ENCODE data around the gene LYRM9.
"Not testable (repeated sequence)": the region's sequence is repeated elsewhere in the genome, so short reads cannot be mapped to it uniquely, and the experiment has no call there.

Gene LYRM9

GRCh38 chr17:27912964-27913363 lies 19.8 kb upstream of the LYRM9 start:
- Histone ChIP-seq H3K4me3 (ENCODE audit: low read depth in 1 of 2, low read length in 1 of 2) (no peak overlapping the region), H3K27me3 (no peaks in the 10 kb centered on the region), H3K36me3 (no peaks in the 10 kb centered on the region), H3K27ac (no peak overlapping the region), H3K9me3 (no peaks in the 10 kb centered on the region), H3K4me1 (ENCODE audit: control insufficient read depth in 1 of 2, insufficient read depth in 1 of 2, low read depth in 1 of 2, low read length in 1 of 2) (no peaks in the 10 kb centered on the region)
- TF ChIP-seq, protein P1, sequence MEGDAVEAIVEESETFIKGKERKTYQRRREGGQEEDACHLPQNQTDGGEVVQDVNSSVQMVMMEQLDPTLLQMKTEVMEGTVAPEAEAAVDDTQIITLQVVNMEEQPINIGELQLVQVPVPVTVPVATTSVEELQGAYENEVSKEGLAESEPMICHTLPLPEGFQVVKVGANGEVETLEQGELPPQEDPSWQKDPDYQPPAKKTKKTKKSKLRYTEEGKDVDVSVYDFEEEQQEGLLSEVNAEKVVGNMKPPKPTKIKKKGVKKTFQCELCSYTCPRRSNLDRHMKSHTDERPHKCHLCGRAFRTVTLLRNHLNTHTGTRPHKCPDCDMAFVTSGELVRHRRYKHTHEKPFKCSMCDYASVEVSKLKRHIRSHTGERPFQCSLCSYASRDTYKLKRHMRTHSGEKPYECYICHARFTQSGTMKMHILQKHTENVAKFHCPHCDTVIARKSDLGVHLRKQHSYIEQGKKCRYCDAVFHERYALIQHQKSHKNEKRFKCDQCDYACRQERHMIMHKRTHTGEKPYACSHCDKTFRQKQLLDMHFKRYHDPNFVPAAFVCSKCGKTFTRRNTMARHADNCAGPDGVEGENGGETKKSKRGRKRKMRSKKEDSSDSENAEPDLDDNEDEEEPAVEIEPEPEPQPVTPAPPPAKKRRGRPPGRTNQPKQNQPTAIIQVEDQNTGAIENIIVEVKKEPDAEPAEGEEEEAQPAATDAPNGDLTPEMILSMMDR (IDR thresholded peaks at IDR 0.05): no peak

- H3K9me3 ChIP-seq; H3K27ac ChIP-seq; H3K27me3 ChIP-seq; H3K36me3 ChIP-seq; H3K4me1 ChIP-seq (ENCODE audit: control insufficient read depth in 1 of 2, insufficient read depth in 1 of 2, low read depth in 1 of 2, low read length in 1 of 2); H3K4me3 ChIP-seq (ENCODE audit: low read depth in 1 of 2, low read length in 1 of 2): not testable (repeated sequence)
These were observed 19.1 kb upstream of the LYRM9 start for GRCh38 chr17:27912299-27912698.

DNA sequence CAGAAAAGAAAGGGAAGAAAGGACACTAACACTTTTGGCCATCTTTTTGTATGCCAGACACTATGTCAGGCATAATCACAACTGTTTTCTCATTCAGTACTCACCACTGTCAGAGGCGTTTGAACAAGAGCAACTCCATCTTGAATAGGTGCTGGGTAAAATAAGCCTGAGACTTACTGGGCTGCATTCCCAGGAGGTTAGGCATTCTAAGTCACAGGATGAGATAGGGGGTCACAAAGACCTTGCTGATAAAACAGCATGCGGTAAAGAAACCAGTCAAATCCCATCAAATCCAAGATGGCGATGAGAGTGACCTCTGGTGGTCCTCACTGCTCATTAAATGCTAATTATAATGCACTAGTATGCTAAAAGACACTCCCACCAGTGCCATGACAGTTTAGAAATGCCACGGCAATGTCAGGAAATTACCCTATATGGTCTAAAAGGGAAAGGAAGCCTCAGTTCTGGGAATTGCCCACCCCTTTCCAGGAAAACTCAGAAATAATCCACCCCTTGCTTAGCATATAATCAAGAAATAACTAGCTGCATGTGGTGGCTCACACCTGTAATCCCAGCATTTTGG lies 14.9 kb upstream of the LYRM9 start:
- no peak overlapping the region for H3K27ac ChIP-seq
- H3K27me3 ChIP-seq: no peaks in the 10 kb centered on the region
- no peak overlapping the region for H3K4me3 ChIP-seq (ENCODE audit: low read depth in 1 of 2, low read length in 1 of 2)
- H3K36me3 ChIP-seq: no peaks in the 10 kb centered on the region
- H3K9me3 ChIP-seq: no peaks in the 10 kb centered on the region
- TF ChIP-seq, protein P1 (IDR thresholded peaks at IDR 0.05): no peak
- no peaks in the 10 kb centered on the region for H3K4me1 ChIP-seq (ENCODE audit: control insufficient read depth in 1 of 2, insufficient read depth in 1 of 2, low read depth in 1 of 2, low read length in 1 of 2)

- no peak overlapping the region for H3K27ac ChIP-seq
- H3K4me3 ChIP-seq (ENCODE audit: low read depth in 1 of 2, low read length in 1 of 2): no peak overlapping the region
- no peaks in the 10 kb centered on the region for H3K27me3 ChIP-seq
- H3K9me3 ChIP-seq: no peaks in the 10 kb centered on the region
- TF ChIP-seq, protein P1 (IDR thresholded peaks at IDR 0.05): no peak
- H3K4me1 ChIP-seq (ENCODE audit: control insufficient read depth in 1 of 2, insufficient read depth in 1 of 2, low read depth in 1 of 2, low read length in 1 of 2): no peaks in the 10 kb centered on the region
- no peaks in the 10 kb centered on the region for H3K36me3 ChIP-seq
These were observed 13.5 kb upstream of the LYRM9 start for GRCh38 chr17:27906623-27907022.

DNA sequence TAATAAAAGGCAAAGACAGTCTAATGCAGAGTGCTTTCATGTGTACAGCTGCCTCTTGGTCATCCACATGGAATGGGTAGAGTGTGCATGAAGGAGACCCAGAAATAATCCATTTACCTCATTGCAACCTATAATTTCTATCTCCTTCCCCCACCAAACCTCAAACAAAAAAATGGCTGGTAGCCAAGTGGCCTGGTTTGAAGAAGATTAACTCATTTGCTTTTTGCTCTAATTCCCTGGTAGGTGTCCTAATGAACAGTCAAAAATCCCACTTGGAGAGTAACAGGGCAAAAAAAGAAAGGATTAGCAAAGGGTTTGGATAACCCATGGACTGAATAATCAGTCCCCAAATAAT lies 13.0 kb upstream of the LYRM9 start:
- H3K4me1 ChIP-seq (ENCODE audit: control insufficient read depth in 1 of 2, insufficient read depth in 1 of 2, low read depth in 1 of 2, low read length in 1 of 2): no peaks in the 10 kb centered on the region
- H3K36me3 ChIP-seq: no peaks in the 10 kb centered on the region
- no peak overlapping the region for H3K27ac ChIP-seq
- TF ChIP-seq, protein P1 (IDR thresholded peaks at IDR 0.05): no peak
- no peak overlapping the region for H3K4me3 ChIP-seq (ENCODE audit: low read depth in 1 of 2, low read length in 1 of 2)
- no peaks in the 10 kb centered on the region for H3K27me3 ChIP-seq
- H3K9me3 ChIP-seq: no peaks in the 10 kb centered on the region

- no peaks in the 10 kb centered on the region for H3K9me3 ChIP-seq
These were observed 12.5 kb upstream of the LYRM9 start for GRCh38 chr17:27905447-27906225.

More at GRCh38 chr17:27905447-27906225, 12.5 kb upstream of the LYRM9 start:
- H3K4me1 ChIP-seq (ENCODE audit: control insufficient read depth in 1 of 2, insufficient read depth in 1 of 2, low read depth in 1 of 2, low read length in 1 of 2): no peaks in the 10 kb centered on the region
- no peaks in the 10 kb centered on the region for H3K36me3 ChIP-seq
- TF ChIP-seq, protein P1 (IDR thresholded peaks at IDR 0.05): no peak
- no peaks in the 10 kb centered on the region for H3K27me3 ChIP-seq
- no peak overlapping the region for H3K27ac ChIP-seq
- H3K4me3 ChIP-seq (ENCODE audit: low read depth in 1 of 2, low read length in 1 of 2): no peak overlapping the region
